Erythroblast (primary cell): ENCODE results near the gene CELF2.
A peak's percentile ranks its signal among the peaks of the same experiment; 100 is the strongest.
"Not testable (repeated sequence)": the region's sequence is repeated elsewhere in the genome, so short reads cannot be mapped to it uniquely, and the experiment has no call there.

ENCODE experiments used
- DNase-seq, 2 experiments: peaks; one replicate each; lab custom pipeline; 2025; lab: John Stamatoyannopoulos, UW
- GATA1 ChIP-seq: IDR thresholded peaks from 2 replicates; pipeline ENCODE4 v1.6.1; 2011; ENCODE audit warnings: low read depth, mild to moderate bottlenecking, control low read depth, low read length, moderate library complexity
- POLR2A ChIP-seq: IDR thresholded peaks from 2 replicates; pipeline ENCODE4 v1.6.1; 2011; ENCODE audit warnings: mild to moderate bottlenecking, low read length

The CELF2 gene

GRCh38 chr10:11111490-11111889 lies 93.8 kb downstream of the CELF2 start:
- DNase-seq: no peak
- TF ChIP-seq GATA1 (no peak), POLR2A (no peak)

GRCh38 chr10:11112718-11113117 lies 95.0 kb downstream of the CELF2 start:
- TF ChIP-seq GATA1: no peak
- TF ChIP-seq POLR2A: no peak
- DNase-seq: no peak

GRCh38 chr10:11113156-11113555 lies 95.5 kb downstream of the CELF2 start:
- DNase-seq: peak; percentile 18 to 25
- TF ChIP-seq POLR2A (no peak), GATA1 (no peak)

GRCh38 chr10:11114269-11114668 lies 96.6 kb downstream of the CELF2 start:
- TF ChIP-seq POLR2A (no peak), GATA1 (no peak)
- no peak for DNase-seq

- DNase-seq: no peak
- no peak for TF ChIP-seq GATA1
Observed at GRCh38 chr10:11115337-11115736, 97.7 kb downstream of the CELF2 start.

GRCh38 chr10:11116361-11116760 lies 98.7 kb downstream of the CELF2 start:
- no peak for DNase-seq
- TF ChIP-seq GATA1 (no peak), POLR2A (no peak)

- no peak for DNase-seq
- TF ChIP-seq GATA1 (no peak), POLR2A (no peak)
Observed at GRCh38 chr10:11116817-11117216, 99.1 kb downstream of the CELF2 start.

- TF ChIP-seq POLR2A: no peak
- TF ChIP-seq GATA1: no peak
- no peak for DNase-seq
Observed at GRCh38 chr10:11118686-11119085, 101.0 kb downstream of the CELF2 start.

GRCh38 chr10:11119843-11120242 lies 102.2 kb downstream of the CELF2 start:
- no peak for DNase-seq
- no peak for TF ChIP-seq POLR2A

GRCh38 chr10:11120711-11121110 lies 103.0 kb downstream of the CELF2 start:
- DNase-seq: no peak
- TF ChIP-seq POLR2A: no peak
- TF ChIP-seq GATA1: no peak

- DNase-seq: not testable (repeated sequence)
Observed at GRCh38 chr10:11123892-11124291, 106.2 kb downstream of the CELF2 start.

GRCh38 chr10:11125004-11125403 lies 107.3 kb downstream of the CELF2 start:
- TF ChIP-seq GATA1: no peak
- no peak for TF ChIP-seq POLR2A
- no peak for DNase-seq

- not testable (repeated sequence) for DNase-seq
Observed at GRCh38 chr10:11127017-11127416, 109.3 kb downstream of the CELF2 start.

- TF ChIP-seq GATA1 (no peak), POLR2A (no peak)
Observed at GRCh38 chr10:11131112-11131639, 113.5 kb downstream of the CELF2 start.

GRCh38 chr10:11134411-11134810 lies 116.7 kb downstream of the CELF2 start:
- no peak for TF ChIP-seq GATA1
- TF ChIP-seq POLR2A: no peak
- no peak for DNase-seq

More at GRCh38 chr10:11131112-11131639, 113.5 kb downstream of the CELF2 start:
- DNase-seq: no peak

GRCh38 chr10:11135709-11136108 lies 118.0 kb downstream of the CELF2 start:
- TF ChIP-seq POLR2A: no peak
- no peak for TF ChIP-seq GATA1
- DNase-seq: no peak
